ENCODE measurements around the gene FAM149B1. TPM values are rescaled to one million over a fixed set of nuclear protein-coding genes. Genes with fewer than 3 reads are reported as not detected.

The FAM149B1 gene
- total and polyA plus RNA-seq, 2 of the 13 experiments (the other 11 are each of a cell fraction or from before 2014, with no cell fraction given): 9.3 to 16.8 TPM

- H3K27me3 ChIP-seq (ENCODE audit: control insufficient read depth in 1 of 2, insufficient read depth in 2 of 2, low read length in 2 of 2): no peaks in the 10 kb centered on the region
- no peak overlapping the region for H2AFZ ChIP-seq (ENCODE audit: low read length)
- H3K9ac ChIP-seq (ENCODE audit: insufficient read depth, low read depth, low read length): no peak overlapping the region
- no peak overlapping the region for H3K27ac ChIP-seq (ENCODE audit: extremely low read length, insufficient read depth, low read length)
- no peak for TF ChIP-seq NR2F6 (IDR thresholded peaks at IDR 0.05)
- TF ChIP-seq NR2F6 (CRISPR knock-in tag; IDR thresholded peaks at IDR 0.05): no peak
- no peak for TF ChIP-seq ZNF275 (CRISPR knock-in tag; IDR thresholded peaks at IDR 0.05; ENCODE audit: borderline replicate concordance)
- no peak for TF ChIP-seq BATF2 (CRISPR knock-in tag; IDR thresholded peaks at IDR 0.05)
- TF ChIP-seq ZNF619 (CRISPR knock-in tag; IDR thresholded peaks at IDR 0.05): no peak
- no peak for TF ChIP-seq MED1 (CRISPR knock-in tag; IDR thresholded peaks at IDR 0.05)
- TF ChIP-seq TAF15 (IDR thresholded peaks at IDR 0.05; ENCODE audit: low read depth, low read length, poor library complexity, severe bottlenecking): no peak
- no peak for TF ChIP-seq ZNF343 (CRISPR knock-in tag; IDR thresholded peaks at IDR 0.05)
- TF ChIP-seq HES4 (CRISPR knock-in tag; IDR thresholded peaks at IDR 0.05; ENCODE audit: borderline replicate concordance): no peak
- TF ChIP-seq AGO1 (IDR thresholded peaks at IDR 0.05; ENCODE audit: low read depth, low read length, poor library complexity, severe bottlenecking): no peak
- TF ChIP-seq ZNF280D (CRISPR knock-in tag; IDR thresholded peaks at IDR 0.05): no peak
- no peak for TF ChIP-seq FOSL2 (CRISPR knock-in tag; IDR thresholded peaks at IDR 0.05)
- TF ChIP-seq SRY (CRISPR knock-in tag; IDR thresholded peaks at IDR 0.05): no peak
- no peak for TF ChIP-seq ZNF557 (CRISPR knock-in tag; IDR thresholded peaks at IDR 0.05)
- no peak for TF ChIP-seq DRAP1 (CRISPR knock-in tag; IDR thresholded peaks at IDR 0.05)
- no peak for TF ChIP-seq CERS6 (CRISPR knock-in tag; IDR thresholded peaks at IDR 0.05)
- no peaks in the 10 kb centered on the region for H3K79me2 ChIP-seq (ENCODE audit: insufficient read depth, low read length)
- no peak overlapping the region for H3K4me3 ChIP-seq (replicated peaks in 1 of 3; ENCODE audit: insufficient read depth in 1 of 3, low read depth in 2 of 3, low read length in 3 of 3)
- H3K4me1 ChIP-seq (ENCODE audit: insufficient read depth, low read length): peaks cover under 1% of the 10 kb centered on the region; the same call in 1 of the 2 replicates
- DNase-seq (ENCODE audit: low spot score) (no peak), ATAC-seq (no peak), FAIRE-seq (no peak)
- intact Hi-C loops (cut with micrococcal nuclease; ENCODE audit: unreplicated experiment) (no loop called here), in situ Hi-C loops (cut with HindIII; ENCODE audit: extremely low pct_ligation_motif_present, low pct_unique_long_range_greater_than_20kb) (no loop called here)
- CTCF ChIA-PET (ENCODE audit: low intra/inter-chr PET ratio, low total read pairs): no interaction called here
- WGBS (ENCODE audit: low lambda C conversion rate): 94% methylated on average over 2 of the region's 2 CpGs
- H3K4me2 ChIP-seq (ENCODE audit: low read depth, low read length): no peak overlapping the region
- H3K36me3 ChIP-seq (replicated peaks in 1 of 2; ENCODE audit: control insufficient read depth in 1 of 2, insufficient read depth in 2 of 2, low read length in 2 of 2): peaks cover 14 to 49% of the 10 kb centered on the region in 2 experiments
- no TSS peak for BruUV-seq (replicated peaks)
- no peaks in the 10 kb centered on the region for H4K20me1 ChIP-seq (ENCODE audit: insufficient read depth, low read length)
- POLR2A ChIA-PET: no interaction called here
- H3K9me3 ChIP-seq (ENCODE audit: low read length): no peaks in the 10 kb centered on the region
Measured at GRCh38 chr10:73139251-73139650, 28.7 kb upstream of the FAM149B1 start.

Data from HepG2 (cell line).